Body of pancreas (tissue), 4 donors: ENCODE results near the gene MSH2.

Experiments used
- POLR2A ChIP-seq, 3 donors: fragments of 450-650 bp; IDR thresholded peaks; one replicate each; pipeline ENCODE4 v1.6.1; 2016; ENCODE audit warnings: antibody characterized with exemption in 3 of 3, mild to moderate bottlenecking in 2 of 3
- TF ChIP-seq, protein P1 (sequence below), 7 experiments: fragments of 450-650 bp in 4 of 7; fragments of 200-600 bp in 3 of 7; sonication (generic) in 3 of 7; IDR thresholded peaks; one replicate each; pipeline ENCODE4 v1.5.1; 2016 to 2019; ENCODE audit warnings: antibody characterized with exemption in 7 of 7

DNA sequence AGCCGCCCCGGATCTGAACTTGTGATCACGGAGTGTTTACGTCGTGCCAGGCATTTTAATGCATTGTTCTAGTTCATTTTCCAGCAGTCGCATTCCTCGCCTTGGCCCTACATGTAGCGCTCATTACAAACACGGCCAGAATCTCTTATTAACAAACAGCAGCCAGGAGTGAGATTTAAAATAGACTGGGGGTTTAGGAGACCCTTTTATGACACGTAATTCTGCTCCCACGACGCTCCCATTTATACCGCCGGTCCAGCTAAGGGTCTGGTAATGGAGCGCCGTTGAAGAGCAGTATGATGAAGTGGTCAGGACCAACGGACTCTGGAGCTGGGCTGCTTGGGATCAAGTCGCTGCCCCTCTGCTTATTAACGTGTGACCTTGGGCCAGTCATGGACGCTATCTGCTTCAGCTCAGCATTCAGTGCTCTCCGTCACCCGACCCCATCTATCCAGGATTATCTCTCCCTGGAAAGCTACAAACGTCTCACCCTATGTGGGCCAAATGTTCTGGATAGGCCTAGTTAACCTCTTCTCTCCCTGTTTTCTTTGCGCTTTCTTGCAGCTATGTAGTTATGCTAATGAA, 745 bp downstream of the MSH2 start:
- TF ChIP-seq, protein P1, sequence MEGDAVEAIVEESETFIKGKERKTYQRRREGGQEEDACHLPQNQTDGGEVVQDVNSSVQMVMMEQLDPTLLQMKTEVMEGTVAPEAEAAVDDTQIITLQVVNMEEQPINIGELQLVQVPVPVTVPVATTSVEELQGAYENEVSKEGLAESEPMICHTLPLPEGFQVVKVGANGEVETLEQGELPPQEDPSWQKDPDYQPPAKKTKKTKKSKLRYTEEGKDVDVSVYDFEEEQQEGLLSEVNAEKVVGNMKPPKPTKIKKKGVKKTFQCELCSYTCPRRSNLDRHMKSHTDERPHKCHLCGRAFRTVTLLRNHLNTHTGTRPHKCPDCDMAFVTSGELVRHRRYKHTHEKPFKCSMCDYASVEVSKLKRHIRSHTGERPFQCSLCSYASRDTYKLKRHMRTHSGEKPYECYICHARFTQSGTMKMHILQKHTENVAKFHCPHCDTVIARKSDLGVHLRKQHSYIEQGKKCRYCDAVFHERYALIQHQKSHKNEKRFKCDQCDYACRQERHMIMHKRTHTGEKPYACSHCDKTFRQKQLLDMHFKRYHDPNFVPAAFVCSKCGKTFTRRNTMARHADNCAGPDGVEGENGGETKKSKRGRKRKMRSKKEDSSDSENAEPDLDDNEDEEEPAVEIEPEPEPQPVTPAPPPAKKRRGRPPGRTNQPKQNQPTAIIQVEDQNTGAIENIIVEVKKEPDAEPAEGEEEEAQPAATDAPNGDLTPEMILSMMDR (IDR thresholded peaks at IDR 0.05) = no peak
- no peak for TF ChIP-seq POLR2A (IDR thresholded peaks at IDR 0.05)
